ENCODE measurements around the gene CACNA1H.
"Not testable (repeated sequence)": the region's sequence is repeated elsewhere in the genome, so short reads cannot be mapped to it uniquely, and the experiment has no call there.

CACNA1H gene

DNA sequence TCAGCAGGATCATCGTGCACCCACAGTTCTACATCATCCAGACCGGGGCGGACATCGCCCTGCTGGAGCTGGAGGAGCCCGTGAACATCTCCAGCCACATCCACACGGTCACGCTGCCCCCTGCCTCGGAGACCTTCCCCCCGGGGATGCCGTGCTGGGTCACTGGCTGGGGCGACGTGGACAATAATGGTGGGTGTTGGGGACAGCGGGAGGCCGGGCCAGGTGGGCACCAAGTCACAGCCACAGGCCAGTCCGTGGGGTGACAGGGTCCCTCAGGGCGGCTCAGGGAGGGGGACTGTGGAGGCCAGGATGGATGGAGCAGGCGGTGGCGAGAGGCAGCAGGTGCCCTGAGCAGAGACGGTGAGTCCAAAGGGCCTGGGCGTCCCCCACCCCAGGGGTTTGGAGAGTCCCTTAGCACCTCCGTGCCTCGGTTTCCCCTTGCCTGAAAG lies 104.0 kb downstream of the CACNA1H start:
- DNase-seq: no peak

DNA sequence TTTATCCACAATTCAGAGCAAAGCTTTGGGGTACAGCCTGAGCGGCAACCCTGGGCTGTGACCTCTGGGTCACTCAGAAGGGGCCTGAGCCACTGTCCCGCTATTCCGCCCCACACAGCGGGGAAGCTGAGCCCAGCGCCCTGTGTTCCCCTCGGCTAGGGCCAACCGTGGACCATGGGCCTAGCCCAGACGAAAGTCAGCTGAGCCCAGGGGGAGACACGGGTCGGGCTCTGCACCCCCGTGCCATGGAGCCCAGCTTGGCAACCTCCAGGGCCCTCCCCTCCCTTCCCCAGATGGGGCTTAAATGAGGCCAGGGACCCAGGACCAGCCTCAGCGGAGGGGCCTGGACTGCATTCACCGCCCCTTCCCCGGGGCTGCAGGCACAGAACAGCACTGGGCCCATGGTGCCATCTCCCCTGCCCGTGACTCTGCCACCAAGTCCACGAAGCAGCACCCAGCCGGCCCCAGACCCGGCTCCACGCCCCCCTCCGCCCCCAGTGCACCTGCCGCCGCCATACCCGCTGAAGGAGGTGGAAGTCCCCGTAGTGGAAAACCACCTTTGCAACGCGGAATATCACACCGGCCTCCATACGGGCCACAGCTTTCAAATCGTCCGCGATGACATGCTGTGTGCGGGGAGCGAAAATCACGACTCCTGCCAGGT lies 104.8 kb downstream of the CACNA1H start:
- no peak for DNase-seq

DNA sequence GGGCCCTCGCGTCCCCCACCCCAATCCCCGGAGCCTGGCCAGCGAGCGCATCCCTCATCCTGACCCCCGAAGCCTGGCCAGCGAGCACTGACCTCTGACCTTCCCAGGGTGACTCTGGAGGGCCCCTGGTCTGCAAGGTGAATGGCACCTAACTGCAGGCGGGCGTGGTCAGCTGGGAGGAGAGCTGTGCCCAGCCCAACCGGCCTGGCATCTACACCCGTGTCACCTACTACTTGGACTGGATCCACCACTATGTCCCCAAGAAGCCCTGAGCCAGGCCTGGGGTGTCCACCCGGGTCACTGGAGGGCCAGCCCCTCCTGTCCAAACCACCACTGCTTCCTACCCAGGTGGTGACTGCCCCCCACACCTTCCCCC lies 105.3 kb downstream of the CACNA1H start:
- no peak for DNase-seq

DNA sequence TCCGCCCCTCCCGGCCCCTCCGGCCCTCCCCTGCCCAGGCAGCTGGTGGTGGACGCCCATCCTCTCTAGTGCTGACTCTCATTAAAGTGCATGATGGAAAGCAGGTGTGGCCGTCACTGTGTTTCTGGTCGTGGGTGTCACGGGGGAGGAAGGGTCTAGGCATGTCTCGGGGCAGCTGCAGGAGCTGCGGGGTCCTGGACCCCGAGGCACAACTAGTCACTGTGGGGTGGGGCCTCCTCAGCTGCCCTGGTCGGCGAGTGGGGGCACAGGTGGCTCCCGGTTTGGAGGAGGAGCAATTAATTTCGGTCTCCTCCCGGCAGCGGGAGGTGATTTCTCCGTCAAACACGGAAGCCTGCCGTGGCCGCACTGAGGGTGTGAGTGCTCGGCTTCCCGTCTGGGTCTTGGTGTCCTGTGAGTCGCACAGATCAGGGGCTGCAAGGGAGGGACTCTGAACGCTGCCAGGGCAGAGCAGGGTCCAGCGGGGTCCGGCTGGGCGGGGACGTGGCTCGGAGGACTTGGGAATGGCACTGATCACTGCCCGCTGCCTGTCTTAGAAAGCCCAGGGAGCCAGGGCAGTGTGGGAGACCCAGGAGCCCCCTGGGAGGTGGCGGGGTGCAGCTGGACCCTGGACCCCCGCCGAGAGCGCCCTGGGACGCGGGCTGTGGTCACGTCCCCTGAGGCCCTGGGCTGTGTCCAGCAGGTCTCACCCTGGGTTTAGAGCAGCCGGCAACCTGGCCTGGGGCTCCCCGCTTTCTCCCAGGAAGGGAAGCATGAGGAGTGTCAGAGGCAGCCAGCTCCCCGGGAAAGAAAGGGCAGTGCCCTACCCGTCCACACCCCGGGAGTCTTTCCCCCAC lies 106.2 kb downstream of the CACNA1H start:
- DNase-seq: no peak

DNA sequence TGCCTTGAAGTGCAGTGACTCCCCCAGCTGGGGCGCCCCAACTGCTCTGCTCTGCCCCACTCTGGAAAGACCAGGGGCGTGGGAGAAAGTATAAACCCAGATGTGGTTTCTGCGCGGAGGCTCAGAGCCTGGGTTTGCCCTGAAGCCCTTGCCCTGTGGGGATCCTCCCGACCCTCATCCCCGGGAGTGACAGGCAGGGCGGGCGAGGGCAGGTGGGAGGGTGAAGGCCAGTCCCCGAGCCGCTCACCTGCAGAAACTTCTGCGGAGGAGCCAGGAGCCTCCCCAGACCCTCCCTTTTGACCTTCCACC lies 106.8 kb downstream of the CACNA1H start:
- no peak for DNase-seq

DNA sequence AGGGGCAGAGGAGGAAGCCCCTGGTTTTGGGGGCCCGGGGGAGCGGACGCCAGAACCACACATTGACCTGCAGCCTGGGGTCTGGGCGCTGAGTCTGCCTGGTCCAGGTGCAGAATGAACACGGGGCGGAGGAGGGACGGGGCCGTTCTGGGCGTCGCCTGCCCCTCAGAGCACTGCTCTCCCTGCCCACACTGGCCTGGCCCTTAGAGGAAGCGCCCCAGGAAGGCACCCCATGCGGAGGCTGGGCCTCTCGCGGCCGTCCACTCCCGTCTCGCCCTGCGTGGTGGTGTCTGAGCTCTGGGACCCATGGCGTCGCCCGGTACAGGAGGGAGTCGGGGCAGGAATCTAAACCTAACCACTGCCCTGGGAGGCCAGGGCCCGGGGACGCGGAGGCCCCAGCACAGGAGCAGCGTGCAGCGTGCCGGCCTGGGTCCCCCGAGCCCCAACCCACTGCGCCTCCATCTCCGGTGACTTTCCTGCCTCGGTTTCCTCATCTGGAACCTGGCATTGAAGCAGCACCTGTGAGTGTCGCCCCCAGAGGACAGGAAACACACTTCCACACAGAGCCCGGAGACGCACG lies 107.3 kb downstream of the CACNA1H start:
- DNase-seq: no peak

DNA sequence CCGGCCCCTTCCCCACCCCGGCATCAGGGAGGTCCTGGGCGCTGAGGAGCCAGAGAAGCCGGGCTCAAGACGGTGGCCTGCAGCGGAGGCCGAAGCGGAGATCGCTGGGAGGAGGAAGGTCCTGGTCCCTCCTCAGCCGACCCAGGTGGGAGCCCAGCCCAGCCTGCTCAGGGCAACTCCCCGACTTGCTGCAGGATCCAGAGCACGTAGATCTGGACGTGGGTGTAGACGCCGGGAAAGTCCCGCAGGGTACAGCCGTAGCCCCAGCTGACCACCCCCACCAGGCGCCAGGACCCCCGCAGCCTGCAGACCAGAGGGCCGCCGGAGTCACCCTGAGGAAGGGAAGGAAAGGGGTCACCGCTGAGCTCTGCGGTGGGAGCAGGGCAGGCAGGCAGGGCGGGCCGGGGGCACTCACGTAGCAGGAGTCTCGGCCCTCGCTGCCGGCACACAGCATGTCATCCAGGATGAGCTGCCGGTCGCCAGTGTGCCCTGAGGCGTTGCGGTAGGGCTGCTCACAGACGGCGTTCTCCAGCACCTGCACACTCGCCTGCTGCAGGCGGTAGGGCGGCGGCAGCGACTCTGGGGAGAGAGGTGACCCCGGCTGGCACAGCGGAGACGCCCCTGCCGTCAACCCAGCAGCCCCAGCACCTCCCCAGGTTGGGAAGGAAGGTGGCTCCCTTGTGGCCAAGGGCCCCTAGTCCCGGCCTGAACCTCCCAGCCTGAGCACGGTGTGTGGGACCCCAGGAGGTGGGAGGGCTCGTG lies 108.4 kb downstream of the CACNA1H start:
- peak; percentile 0 for DNase-seq

DNA sequence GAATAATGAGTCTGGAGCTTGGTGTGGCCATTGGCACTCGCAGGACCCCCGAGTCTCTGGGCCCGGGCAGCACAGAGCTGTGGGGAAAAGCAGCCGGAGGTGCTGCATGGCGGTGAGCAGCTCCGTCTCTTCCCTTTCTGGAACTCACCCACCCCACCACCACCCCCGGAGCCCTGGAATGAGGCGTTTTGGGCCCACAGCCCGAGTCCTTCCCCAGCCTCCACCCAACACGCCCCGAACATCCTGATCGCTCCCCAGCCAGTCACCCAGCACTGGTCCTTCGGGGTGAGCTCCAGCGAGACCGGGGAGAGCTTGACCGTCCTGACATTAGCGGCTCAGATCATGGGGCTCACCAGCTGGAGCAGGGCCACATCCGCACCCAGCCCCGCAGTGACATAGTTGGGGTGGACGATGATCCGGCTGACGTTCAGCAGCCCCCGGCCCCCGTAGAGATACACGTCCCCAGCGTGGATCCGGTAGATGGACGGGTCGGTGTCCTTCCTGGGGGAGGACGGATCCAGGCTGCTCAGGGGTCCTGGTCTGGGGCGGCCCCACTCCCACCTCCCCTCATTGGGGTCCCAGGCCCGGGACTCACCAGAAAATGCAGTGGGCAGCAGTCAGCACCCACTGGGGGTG lies 109.4 kb downstream of the CACNA1H start:
- DNase-seq: no peak

DNA sequence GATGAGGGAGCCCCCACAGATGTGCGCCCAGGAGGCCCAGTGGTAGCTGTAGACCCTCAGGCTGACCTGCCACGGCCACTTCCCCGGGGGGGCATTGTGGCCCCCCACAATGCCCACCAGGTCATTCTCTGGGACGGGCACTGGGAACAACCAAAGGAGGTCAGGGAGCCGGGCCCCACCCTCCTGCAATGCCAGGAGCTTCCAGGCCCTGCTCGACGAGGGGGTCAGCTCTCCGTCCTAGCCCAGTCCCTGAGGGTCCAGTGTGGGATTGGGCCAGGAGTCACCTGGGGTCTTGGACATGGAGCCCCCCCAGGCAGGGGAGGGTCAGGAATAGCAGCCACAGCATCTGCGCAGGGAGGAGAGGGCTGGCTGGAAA lies 109.9 kb downstream of the CACNA1H start:
- no peak for DNase-seq

DNA sequence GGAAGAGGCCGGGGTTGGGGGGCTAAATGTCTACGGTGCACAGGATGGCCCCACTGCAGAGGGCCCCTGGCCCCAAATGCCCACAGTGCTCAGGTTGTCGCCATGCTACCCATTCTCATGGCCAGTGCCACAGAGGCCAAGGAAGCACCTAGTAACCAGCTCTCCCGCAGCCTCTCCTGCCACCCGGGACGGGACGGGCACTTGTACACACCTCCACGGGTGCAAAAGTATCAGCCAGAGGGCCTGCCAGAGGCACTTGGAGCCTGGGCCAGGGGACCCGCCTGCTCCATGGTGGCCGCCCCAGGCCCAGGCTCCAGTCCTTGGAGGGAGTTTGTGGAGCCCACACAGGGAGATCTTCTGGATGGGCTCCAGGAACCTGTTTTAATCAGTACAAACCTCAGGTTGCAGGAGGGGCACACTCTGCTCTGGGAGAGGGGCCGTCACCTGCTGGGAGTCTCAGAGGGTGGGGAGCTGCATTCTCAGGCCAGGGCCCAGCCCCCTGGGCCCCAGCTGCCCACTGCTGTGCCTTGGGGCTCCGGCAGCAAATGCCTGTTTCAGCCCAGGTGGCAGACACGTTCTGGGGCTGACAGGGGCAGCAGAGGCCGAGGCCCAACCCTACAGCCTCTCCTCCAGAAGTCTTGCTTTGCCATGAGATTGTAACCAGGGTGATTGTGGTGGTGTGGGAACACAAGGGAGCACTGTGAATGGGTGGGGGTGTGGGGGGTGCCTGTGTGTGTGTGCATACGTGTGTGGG lies 110.9 kb downstream of the CACNA1H start:
- no peak for DNase-seq

DNA sequence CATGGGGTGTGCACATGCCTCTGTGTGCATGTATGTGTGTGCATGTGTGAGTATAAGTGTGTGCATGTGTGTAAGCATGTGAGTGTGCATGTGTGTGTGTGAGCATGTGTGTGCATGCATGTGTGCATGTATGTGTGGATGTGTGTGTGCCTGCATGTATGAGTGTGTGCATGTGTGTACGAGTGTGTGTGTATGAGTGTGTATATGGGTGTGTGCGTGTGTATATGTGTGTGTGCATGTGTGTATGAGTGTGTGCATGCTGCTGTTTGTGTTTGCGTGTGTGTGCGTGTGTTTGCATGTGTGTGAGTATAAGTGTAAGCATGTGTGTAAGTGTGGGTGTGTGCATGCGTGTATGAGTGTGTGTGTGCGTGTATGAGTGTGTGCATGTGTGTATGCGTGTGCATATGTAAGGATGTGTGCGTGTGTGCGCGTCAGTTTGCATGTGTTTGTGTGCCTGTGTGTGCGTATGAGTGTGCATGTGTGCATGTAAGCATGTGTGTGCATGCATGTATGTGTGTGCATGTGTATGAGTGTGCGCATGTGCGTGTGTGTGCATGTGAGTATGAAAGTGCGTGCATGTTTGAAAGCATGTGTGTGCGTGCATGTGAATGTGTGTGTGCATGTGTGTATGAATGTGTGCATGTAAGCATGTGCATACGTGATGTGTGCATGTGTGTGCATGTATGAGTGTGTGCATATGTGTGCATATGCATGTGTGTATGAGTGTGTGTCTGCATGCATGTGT lies 111.6 kb downstream of the CACNA1H start:
- DNase-seq: no peak

DNA sequence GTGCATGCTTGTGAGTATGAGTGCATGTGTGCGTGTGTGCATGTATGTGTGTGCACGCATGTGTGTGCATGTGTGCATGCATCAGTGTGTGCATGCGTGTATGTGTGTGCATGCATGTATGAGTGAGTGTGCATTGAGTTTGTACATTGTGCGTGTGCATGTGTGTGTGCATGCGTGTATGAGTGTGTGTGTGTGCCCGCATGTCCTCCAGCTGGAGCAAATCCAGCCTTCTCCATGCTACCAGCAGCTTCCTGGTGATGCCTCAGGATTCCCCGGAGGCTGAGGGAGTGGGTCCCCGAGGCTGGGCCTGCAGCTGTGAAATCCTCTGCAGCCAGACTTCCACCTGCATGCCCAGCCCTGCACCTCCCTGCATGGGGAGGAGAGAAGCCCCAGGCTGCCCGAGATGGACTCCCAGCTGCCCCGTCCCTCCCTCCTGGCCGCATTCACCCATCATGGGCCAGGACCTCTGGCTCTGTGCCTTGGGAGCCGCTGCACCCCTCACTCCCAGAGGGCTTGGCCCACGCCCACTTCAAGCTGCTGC lies 112.3 kb downstream of the CACNA1H start:
- no peak for DNase-seq

DNA sequence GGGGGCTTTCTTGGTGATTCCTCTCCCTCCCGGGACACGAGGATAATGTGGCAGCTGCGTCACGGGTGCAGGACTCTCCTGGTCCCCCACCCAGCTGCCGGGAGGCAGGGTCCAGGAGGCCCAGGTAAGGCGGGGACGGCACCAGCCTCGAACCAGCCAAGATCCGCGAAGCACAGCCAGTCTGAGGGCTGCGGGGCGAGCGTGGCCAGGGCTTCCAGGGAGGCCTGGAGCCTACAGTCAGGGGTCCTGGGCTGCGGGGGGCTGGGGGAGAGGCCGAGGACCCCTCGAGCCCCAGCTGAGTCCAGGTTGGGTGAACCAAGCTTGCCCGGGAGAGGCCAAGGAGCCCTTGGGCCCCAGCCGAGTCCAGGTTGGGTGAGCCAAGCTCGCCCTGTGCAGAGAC lies 112.9 kb downstream of the CACNA1H start:
- no peak for DNase-seq

DNA sequence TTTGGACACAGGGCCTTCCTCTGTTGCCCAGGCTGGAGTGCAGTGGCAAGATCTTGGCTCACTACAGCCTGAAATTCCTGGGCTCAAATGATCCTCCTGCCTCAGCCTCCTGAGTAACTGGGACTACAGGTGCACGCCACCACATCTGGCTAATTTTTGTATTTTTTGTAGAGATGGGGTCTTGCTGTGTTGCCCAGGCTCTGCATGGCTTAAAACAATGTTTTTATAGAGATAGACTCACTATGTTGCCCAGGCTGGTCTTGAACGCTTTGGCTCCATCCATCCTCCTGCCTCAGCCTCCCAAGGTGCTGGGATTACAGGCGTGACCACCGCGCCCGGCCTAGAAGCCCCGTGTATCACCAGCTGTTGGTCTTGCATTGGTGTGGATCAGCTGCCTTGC lies 116.5 kb downstream of the CACNA1H start:
- not testable (repeated sequence) for DNase-seq

DNA sequence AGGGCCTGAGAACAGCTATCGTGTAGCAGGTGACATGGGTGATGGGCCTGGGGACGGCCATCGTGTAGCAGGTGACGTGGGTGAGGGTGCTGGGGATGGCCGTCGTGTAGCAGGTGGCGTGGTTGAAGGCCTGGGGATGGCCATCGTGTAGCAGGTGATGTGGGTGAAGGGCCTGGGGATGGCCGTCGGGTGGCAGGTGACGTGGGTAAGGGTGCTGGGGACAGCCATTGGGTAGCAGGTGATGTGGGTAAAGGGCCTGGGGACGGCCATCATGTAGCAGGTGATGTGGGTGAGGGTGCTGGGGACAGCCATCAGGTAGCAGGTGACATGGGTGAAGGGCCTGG lies 118.4 kb downstream of the CACNA1H start:
- no peak for DNase-seq
